IMR-90 (cell line): ENCODE measurements around the gene MPC2. TPM values are rescaled to one million over a fixed set of nuclear protein-coding genes. Genes with fewer than 3 reads are reported as not detected.

Experiments used
- ATAC-seq: fragments of 200-7000 bp; cut with Tn5 transposase; 2 replicates; pipeline ENCODE4 v1.9.1; 2020; ENCODE audit warnings: low read depth, mild to moderate bottlenecking, moderate library complexity
- BruUV-seq: library from RNA; stranded (reverse); fragments of 400-500 nt; replicated peaks from 2 replicates; lab custom pipeline; 2021; lab: Mats Ljungman, UMichigan
- CTCF ChIA-PET: fragments of 300-600 bp; formaldehyde crosslinking; extraction: SDS; loops from one replicate; lab custom pipeline; 2021; ENCODE audit warnings: antibody characterized with exemption; lab: Yijun Ruan, JAX
- POLR2A ChIA-PET: fragments of 300-600 bp; sonication (Branson Sonifier 250); formaldehyde crosslinking; loops from one replicate; lab custom pipeline; 2022; ENCODE audit warnings: antibody characterized with exemption; ENCODE audit not compliant: unreplicated experiment; lab: Charles Lee
- DNase-seq: peaks from one replicate; pipeline ENCODE4 v3.0.0; 2013
- H2AFZ ChIP-seq: replicated peaks from 2 replicates; pipeline ENCODE3; 2013; ENCODE audit warnings: low read length, mild to moderate bottlenecking; ENCODE audit not compliant: poor library complexity
- H2AK5ac ChIP-seq: 2 replicates; pipeline ENCODE4 v1.6.1; 2013; ENCODE audit warnings: low read depth, low read length, inconsistent platforms
- H2AK9ac ChIP-seq: replicated peaks from 2 replicates; pipeline ENCODE3; 2013; ENCODE audit warnings: mild to moderate bottlenecking, low read depth, low read length, moderate library complexity; ENCODE audit not compliant: poor library complexity
- H2BK120ac ChIP-seq: 2 replicates; pipeline ENCODE4 v1.6.1; 2013; ENCODE audit warnings: low read depth, low read length, inconsistent platforms
- H2BK15ac ChIP-seq: 3 replicates; pipeline ENCODE4 v1.6.1; 2013; ENCODE audit warnings: low read depth, low read length, inconsistent platforms
- H2BK20ac ChIP-seq: 2 replicates; pipeline ENCODE4 v1.6.1; 2013; ENCODE audit warnings: low read depth, mild to moderate bottlenecking, inconsistent platforms, low read length, moderate library complexity
- H2BK5ac ChIP-seq: 2 replicates; pipeline ENCODE4 v1.6.1; 2013; ENCODE audit warnings: mild to moderate bottlenecking, low read depth, low read length, inconsistent platforms; ENCODE audit not compliant: poor library complexity, severe bottlenecking
- H3K14ac ChIP-seq: replicated peaks from 2 replicates; pipeline ENCODE4 v1.6.1; 2013; ENCODE audit warnings: low read depth, low read length, inconsistent platforms
- H3K18ac ChIP-seq: 2 replicates; pipeline ENCODE4 v1.6.1; 2013; ENCODE audit warnings: low read depth, low read length, control low read depth
- H3K23ac ChIP-seq: 2 replicates; pipeline ENCODE4 v1.6.1; 2013; ENCODE audit warnings: low read depth, low read length, inconsistent platforms
- H3K27ac ChIP-seq: 2 replicates; pipeline ENCODE4 v1.5.1; 2013; ENCODE audit warnings: mild to moderate bottlenecking, control low read depth, low read length; ENCODE audit not compliant: insufficient read depth
- H3K27me3 ChIP-seq: 2 replicates; pipeline ENCODE4 v1.6.1; 2013; ENCODE audit warnings: low read length; ENCODE audit not compliant: control insufficient read depth, insufficient read depth
- H3K36me3 ChIP-seq: 2 replicates; pipeline ENCODE4 v1.6.1; 2013; ENCODE audit warnings: low read length, mixed read lengths; ENCODE audit not compliant: control insufficient read depth, insufficient read depth
- H3K4ac ChIP-seq: 2 replicates; pipeline ENCODE4 v1.6.1; 2013; ENCODE audit warnings: low read depth, low read length, inconsistent platforms
- H3K4me1 ChIP-seq: 2 replicates; pipeline ENCODE4 v1.6.1; 2013; ENCODE audit warnings: low read length, mixed read lengths; ENCODE audit not compliant: control insufficient read depth, insufficient read depth
- H3K4me2 ChIP-seq: 2 replicates; pipeline ENCODE4 v1.6.1; 2013; ENCODE audit warnings: low read depth, mild to moderate bottlenecking, control low read depth, low read length, moderate library complexity
- H3K4me3 ChIP-seq: 2 replicates; pipeline ENCODE4 v1.5.1; 2013; ENCODE audit warnings: low read depth, mild to moderate bottlenecking, control low read depth, low read length, moderate library complexity; ENCODE audit not compliant: insufficient read depth
- H3K56ac ChIP-seq: 2 replicates; pipeline ENCODE4 v1.6.1; 2013; ENCODE audit warnings: low read length, inconsistent platforms; ENCODE audit not compliant: insufficient read depth; ENCODE audit errors: extremely low read depth
- H3K79me1 ChIP-seq, 2 experiments: 2 replicates each; pipeline ENCODE4 v1.6.1; 2013; ENCODE audit warnings: low read length in 2 of 2, inconsistent platforms in 1 of 2, low read depth in 1 of 2
- H3K9ac ChIP-seq: 2 replicates; pipeline ENCODE4 v1.6.1; 2013; ENCODE audit warnings: low read depth, low read length, control low read depth
- H3K9me1 ChIP-seq: 2 replicates; pipeline ENCODE4 v1.6.1; 2013; ENCODE audit warnings: low read length, inconsistent platforms; ENCODE audit not compliant: insufficient read depth
- H3K9me3 ChIP-seq: 2 replicates; pipeline ENCODE4 v1.6.1; 2013; ENCODE audit warnings: low read length; ENCODE audit not compliant: control insufficient read depth, insufficient read depth
- H4K20me1 ChIP-seq: 2 replicates; pipeline ENCODE4 v1.6.1; 2013; ENCODE audit warnings: low read length, inconsistent platforms; ENCODE audit not compliant: insufficient read depth
- H4K5ac ChIP-seq: 2 replicates; pipeline ENCODE4 v1.6.1; 2013; ENCODE audit warnings: mild to moderate bottlenecking, low read depth, low read length, control low read depth
- H4K8ac ChIP-seq, 2 experiments: 2 replicates each; pipeline ENCODE4 v1.6.1; 2013; ENCODE audit warnings: low read depth in 2 of 2, low read length in 2 of 2, control low read depth in 1 of 2, inconsistent platforms in 1 of 2
- H4K91ac ChIP-seq: 2 replicates; pipeline ENCODE4 v1.6.1; 2013; ENCODE audit warnings: low read depth, low read length, inconsistent platforms; ENCODE audit not compliant: insufficient read depth
- BHLHE40 ChIP-seq: fragments of 150-350 bp; IDR thresholded peaks from 2 replicates; pipeline ENCODE4 v1.6.1; 2016; ENCODE audit warnings: mild to moderate bottlenecking, low read depth, low read length
- POLR2A ChIP-seq: IDR thresholded peaks from 2 replicates; pipeline ENCODE4 v1.6.1; 2012; ENCODE audit warnings: mild to moderate bottlenecking, low read depth, low read length
- RCOR1 ChIP-seq: IDR thresholded peaks from 2 replicates; pipeline ENCODE4 v1.6.1; 2012; ENCODE audit warnings: mild to moderate bottlenecking, low read length, improper control_type of control experiment; ENCODE audit not compliant: insufficient replicate concordance
- dilution Hi-C: fragments of 300-500 bp; cut with HindIII; formaldehyde crosslinking; loops from one replicate; pipeline ENCODE4 v1.14.3; 2018; ENCODE audit warnings: low sequenced_read_pairs; ENCODE audit not compliant: unreplicated experiment
- in situ Hi-C: fragments of 300-500 bp; cut with MboI; formaldehyde crosslinking; loops from 3 replicates; pipeline ENCODE4 v1.14.3; 2019; ENCODE audit warnings: low sequenced_read_pairs, inconsistent platforms, mixed read lengths
- intact Hi-C: fragments of 100-400 bp; cut with micrococcal nuclease; formaldehyde crosslinking; loops from 2 replicates; pipeline ENCODE4 v1.10.0; 2022
- polyA plus RNA-seq, 3 experiments: library from polyadenylated mRNA; depleted of rRNA; stranded (reverse); fragments of >200 nt; gene quantifications; 2 replicates each; pipeline ENCODE4 v1.2.3, GENCODE V29; 2012; ENCODE audit warnings: low replicate concordance in 1 of 3
- total RNA-seq: library from RNA; depleted of rRNA; stranded (reverse); fragments of >200 nt; gene quantifications from 2 replicates; pipeline ENCODE4 v1.2.3, GENCODE V29; 2012
- TF ChIP-seq, protein P1 (sequence below): fragments of 150-350 bp; IDR thresholded peaks from 2 replicates; pipeline ENCODE4 v1.6.1; 2017; ENCODE audit warnings: mild to moderate bottlenecking, antibody characterized with exemption, low read length, low read depth

MPC2 gene
- total and polyA plus RNA-seq, 2 of the 4 experiments (the other 2 are of a cell fraction), result 35.0 to 42.9 TPM

GRCh38 chr1:167881069-167881468 lies 55.8 kb downstream of the MPC2 start:
- no peak overlapping the region for H4K5ac ChIP-seq
- H3K4me3 ChIP-seq, result no peak overlapping the region
- no peak overlapping the region for H2AK5ac ChIP-seq
- H3K9ac ChIP-seq, result no peak overlapping the region
- H2BK5ac ChIP-seq, result no peak overlapping the region
- no peaks in the 10 kb centered on the region for H3K79me1 ChIP-seq
- H3K27ac ChIP-seq, result no peak overlapping the region
- H3K14ac ChIP-seq, result 0 out of 2 replicates have a peak overlapping the region, but pooled peaks have one; percentile 12
- no peak overlapping the region for H3K4me2 ChIP-seq
- no peaks in the 10 kb centered on the region for H3K36me3 ChIP-seq
- H4K20me1 ChIP-seq, result no peaks in the 10 kb centered on the region
- H3K27me3 ChIP-seq, result no peaks in the 10 kb centered on the region
- intact Hi-C loops, result no loop called here
- peaks cover 10% of the 10 kb centered on the region for H3K4me1 ChIP-seq
- H3K4ac ChIP-seq, result no peak overlapping the region
- BruUV-seq, result no TSS peak
- no peak overlapping the region; the same call in 1 of the 2 replicates for H2BK20ac ChIP-seq
- DNase-seq (peak; percentile 69), ATAC-seq (peak; percentile 47)
- ChIA-PET POLR2A (no interaction called here), CTCF (interaction anchor here (1.4 kb wide), 1 partner anchor 19 kb away, joined by 3 read pairs; no protein-coding TSS in a partner anchor)
- H3K18ac ChIP-seq, result no peak overlapping the region
- H4K91ac ChIP-seq, result no peak overlapping the region
- no peak overlapping the region for H2AFZ ChIP-seq
- dilution Hi-C loops, result no loop called here
- H2BK15ac ChIP-seq, result no peak overlapping the region
- no peaks in the 10 kb centered on the region for H3K9me3 ChIP-seq
- peaks cover 3% of the 10 kb centered on the region for H3K9me1 ChIP-seq
- TF ChIP-seq RCOR1 (no peak), POLR2A (no peak), BHLHE40 (peak; percentile 73)
- TF ChIP-seq, protein P1, sequence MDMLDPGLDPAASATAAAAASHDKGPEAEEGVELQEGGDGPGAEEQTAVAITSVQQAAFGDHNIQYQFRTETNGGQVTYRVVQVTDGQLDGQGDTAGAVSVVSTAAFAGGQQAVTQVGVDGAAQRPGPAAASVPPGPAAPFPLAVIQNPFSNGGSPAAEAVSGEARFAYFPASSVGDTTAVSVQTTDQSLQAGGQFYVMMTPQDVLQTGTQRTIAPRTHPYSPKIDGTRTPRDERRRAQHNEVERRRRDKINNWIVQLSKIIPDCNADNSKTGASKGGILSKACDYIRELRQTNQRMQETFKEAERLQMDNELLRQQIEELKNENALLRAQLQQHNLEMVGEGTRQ, result no peak
- H2AK9ac ChIP-seq, result no peak overlapping the region
- no peak overlapping the region for H3K23ac ChIP-seq
- H4K8ac ChIP-seq, result no peak overlapping the region
- in situ Hi-C loops, result no loop called here
- no peak overlapping the region for H3K56ac ChIP-seq
- H2BK120ac ChIP-seq, result no peak overlapping the region
